K562 treated with DMSO at 1 percent for 12 hours (cell line): ENCODE data around the gene ACTMAP. TPM values are rescaled to one million over a fixed set of nuclear protein-coding genes. Genes with fewer than 3 reads are reported as not detected.

ENCODE experiments used
- total RNA-seq: library from RNA; unstranded; fragments of 300-600 nt; gene quantifications from 2 replicates; pipeline ENCODE4 v1.2.3, GENCODE V29; 2022; ENCODE audit not compliant: insufficient read depth

ACTMAP gene, protein sequence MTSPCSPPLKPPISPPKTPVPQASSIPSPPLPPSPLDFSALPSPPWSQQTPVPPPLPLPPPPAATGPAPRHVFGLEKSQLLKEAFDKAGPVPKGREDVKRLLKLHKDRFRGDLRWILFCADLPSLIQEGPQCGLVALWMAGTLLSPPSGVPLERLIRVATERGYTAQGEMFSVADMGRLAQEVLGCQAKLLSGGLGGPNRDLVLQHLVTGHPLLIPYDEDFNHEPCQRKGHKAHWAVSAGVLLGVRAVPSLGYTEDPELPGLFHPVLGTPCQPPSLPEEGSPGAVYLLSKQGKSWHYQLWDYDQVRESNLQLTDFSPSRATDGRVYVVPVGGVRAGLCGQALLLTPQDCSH
- total RNA-seq: 9.0 and 17.1 TPM in 2 replicates

DNA sequence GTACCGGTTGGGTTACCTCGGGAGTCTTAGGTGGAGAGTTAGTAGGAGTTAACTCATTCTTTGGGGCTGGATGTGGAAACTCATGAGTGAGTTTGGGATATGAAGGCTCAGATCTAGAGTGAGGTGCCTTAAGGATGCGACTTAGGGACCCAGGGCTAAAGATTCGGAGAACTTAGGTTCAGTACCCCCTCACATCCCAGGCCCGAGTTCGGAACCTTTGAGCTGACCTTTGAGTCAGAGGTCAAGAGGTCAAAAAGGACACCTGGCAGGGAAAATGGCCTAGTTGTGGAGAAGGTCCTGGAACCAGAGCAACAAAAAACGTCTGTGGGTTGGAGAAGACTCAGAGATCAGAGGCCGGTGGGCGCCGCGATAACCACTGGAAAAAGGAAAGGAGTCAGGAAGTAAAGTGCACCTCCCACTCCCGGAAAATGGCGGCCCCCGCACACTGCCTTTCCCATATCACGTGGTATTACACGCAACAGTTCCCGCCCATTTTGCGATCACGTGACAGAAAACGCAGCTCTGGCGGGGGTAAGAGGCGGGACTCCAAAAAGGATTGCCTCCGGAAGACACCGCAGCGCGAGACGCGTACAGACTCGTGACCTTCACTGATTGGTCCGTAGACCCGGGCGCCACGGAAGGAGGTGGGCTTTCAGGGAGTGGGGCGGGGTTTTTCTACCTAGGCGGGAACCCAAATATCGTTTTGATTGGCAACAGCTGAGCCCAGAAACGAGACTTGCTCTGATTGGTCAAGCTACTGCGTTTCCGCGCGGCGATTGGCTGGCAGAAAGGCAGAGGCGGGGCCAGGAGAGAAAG, at the start of gene ACTMAP:
TSS of gene ACTMAP (minus strand) at position 420 of the 816 bp plus-strand sequence. CDS start 674 bp downstream, outside the sequence.

DNA sequence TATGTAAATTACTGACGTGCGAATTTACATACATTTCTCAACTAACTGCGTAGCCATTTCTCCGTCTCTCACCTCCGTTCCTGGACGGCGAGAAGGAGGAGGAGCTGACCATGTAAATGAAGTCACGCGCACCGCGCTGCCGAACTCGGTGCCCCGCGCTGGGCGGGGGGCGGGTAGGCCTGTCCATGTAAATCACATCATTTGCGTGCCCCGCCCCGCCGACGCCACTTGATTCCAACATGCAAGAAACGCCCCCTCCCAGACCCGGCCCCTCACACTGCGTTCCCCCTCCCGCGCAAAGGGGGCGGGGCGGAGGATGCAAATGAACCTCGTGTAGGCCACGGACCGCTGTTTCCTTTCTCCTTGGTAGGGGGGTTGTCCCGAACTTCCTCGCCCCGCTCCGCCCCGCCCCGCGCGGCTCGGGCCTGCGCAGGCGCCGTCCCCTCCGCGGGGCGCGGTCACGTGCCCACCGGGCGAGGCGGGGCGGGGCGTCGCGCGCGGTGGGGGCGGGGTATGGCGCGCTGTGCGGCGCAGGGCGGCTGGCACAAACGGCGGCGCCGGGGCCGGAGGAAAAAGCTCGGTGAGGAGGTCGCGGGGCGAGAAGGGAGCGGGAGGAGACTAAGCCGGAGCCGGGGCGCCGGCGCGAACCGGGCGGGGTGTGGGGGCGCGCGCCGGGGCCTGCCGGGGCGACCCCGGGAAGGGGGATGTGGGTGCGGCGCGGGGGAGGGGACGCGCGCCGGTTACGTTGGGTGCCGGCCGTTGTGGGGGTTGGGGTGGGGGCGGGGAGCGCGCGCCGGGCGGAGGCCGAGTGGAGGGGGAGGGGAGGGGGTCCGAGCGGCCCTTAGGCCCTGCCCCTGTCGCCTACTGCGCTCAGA, 48.6 kb upstream of the ACTMAP start, which contains the start of gene EGLN2:
TSS of gene EGLN2 (plus strand) at position 509 of the 875 bp plus-strand sequence. CDS start 1,382 bp downstream, outside the sequence.

GRCh38 chr19:40777937-40778705, 27.8 kb upstream of the ACTMAP start, which contains the start of gene RAB4B:
Gene RAB4B, plus strand, starts transcription at chr19:40778247. Its CDS starts 129 bp downstream, at chr19:40778376.

GRCh38 chr19:40774916-40775631, 24.8 kb upstream of the ACTMAP start, which contains the start of gene MIA:
Gene MIA, plus strand, starts transcription at chr19:40775521. Its CDS starts 22 bp downstream, at chr19:40775543.

GRCh38 chr19:40750874-40751537, 729 bp upstream of the ACTMAP start, which contains the start of gene SNRPA:
Gene SNRPA, plus strand, starts transcription at chr19:40751203. Its CDS starts 206 bp downstream, at chr19:40751409.

DNA sequence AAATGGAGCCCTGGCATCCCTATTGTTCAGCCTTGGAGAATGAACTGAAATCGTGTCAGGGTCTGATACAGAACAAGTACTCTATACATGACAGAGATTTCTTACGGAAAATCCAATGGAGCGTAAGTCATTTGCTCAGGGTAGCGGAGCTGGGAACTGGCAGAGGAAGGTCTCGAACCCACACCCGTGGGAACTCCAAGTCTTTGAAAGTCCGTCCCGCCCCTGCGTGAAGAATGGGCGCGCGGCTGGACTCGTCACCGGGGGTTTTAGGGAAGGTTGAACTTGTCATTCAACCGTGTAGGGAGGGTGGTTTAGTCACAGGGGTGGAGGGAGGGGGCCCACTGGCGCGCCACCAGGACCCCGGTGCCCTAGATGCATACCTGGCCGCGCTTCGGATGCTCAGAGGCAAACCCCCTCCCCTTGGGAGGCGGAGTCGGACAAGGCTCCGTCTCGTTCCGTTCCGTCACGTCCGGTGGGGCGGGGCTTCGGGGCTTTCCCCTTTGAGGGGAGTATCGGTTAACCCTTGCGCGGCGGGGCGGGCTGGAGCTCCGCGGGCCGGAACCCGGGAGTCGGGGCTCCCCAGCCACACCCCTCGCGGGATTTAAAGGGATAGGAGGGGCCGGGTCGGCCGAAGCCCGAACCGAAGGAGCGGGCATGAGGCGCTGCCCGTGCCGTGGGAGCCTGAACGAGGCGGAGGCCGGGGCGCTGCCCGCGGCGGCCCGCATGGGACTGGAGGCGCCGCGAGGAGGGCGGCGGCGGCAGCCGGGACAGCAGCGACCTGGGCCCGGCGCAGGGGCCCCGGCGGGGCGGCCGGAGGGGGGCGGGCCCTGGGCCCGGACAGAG, 33.6 kb downstream of the ACTMAP start, which contains the start of the genes COQ8B and ITPKC:
TSS of gene COQ8B (minus strand) at position 405 of the 843 bp plus-strand sequence. CDS start 2,254 bp downstream, outside the sequence.
TSS of gene ITPKC (plus strand) at position 631 of the 843 bp plus-strand sequence. CDS start at position 655, 24 bp downstream.

Other genes with a start within 250 kb of the ACTMAP start
- gene SHKBP1, start 173.6 kb downstream of the ACTMAP start, total RNA-seq: 88.2 and 101 TPM in 2 replicates
- 129 and 206 TPM in 2 replicates for gene LTBP4, start 149.1 kb downstream of the ACTMAP start, total RNA-seq
- 13.6 and 23.1 TPM in 2 replicates for gene NUMBL, start 59.8 kb downstream of the ACTMAP start, total RNA-seq
- gene COQ8B, start 33.6 kb downstream of the ACTMAP start, total RNA-seq: 19.7 and 33.8 TPM in 2 replicates
- gene ITPKC, start 33.4 kb downstream of the ACTMAP start, total RNA-seq: 10.5 and 16.0 TPM in 2 replicates
- gene SNRPA, start 726 bp upstream of the ACTMAP start, total RNA-seq: 69.3 and 87.1 TPM in 2 replicates
- 4.8 TPM in 1 of 2 replicates, not detected in the other for gene MIA, start 25.0 kb upstream of the ACTMAP start, total RNA-seq
- gene RAB4B, start 27.8 kb upstream of the ACTMAP start, total RNA-seq: 40.8 and 59.2 TPM in 2 replicates
- 99.4 and 110 TPM in 2 replicates for gene EGLN2, start 48.7 kb upstream of the ACTMAP start, total RNA-seq
- gene CYP2A6, start 100.0 kb upstream of the ACTMAP start, total RNA-seq: not detected in 2 replicates
- gene CYP2A7, start 131.8 kb upstream of the ACTMAP start, total RNA-seq: not detected in 2 replicates
- not detected in 2 replicates for gene CYP2B6, start 240.8 kb upstream of the ACTMAP start, total RNA-seq